Activated naive CD4-positive, alpha-beta T cell treated with anti-CD3 and anti-CD28 coated beads, Interleukin-2, amount 50 U/mL, for 72 hours (primary cell): ENCODE results near the gene ZFP1. TPM values are rescaled to one million over a fixed set of nuclear protein-coding genes. Genes with fewer than 3 reads are reported as not detected.
"Not testable (repeated sequence)": the region's sequence is repeated elsewhere in the genome, so short reads cannot be mapped to it uniquely, and the experiment has no call there.

Experiments used
- ATAC-seq, 2 donors: fragments of 150-1000 bp; cut with Tn5 transposase; 2 replicates each; pipeline ENCODE4 v1.10.0; 2021; ENCODE audit warnings: mild to moderate bottlenecking in 2 of 2, moderate library complexity in 2 of 2
- DNase-seq, 2 donors: peaks; one replicate each; pipeline ENCODE4 v3.0.0; 2021 to 2022; ENCODE audit warnings: low spot score in 2 of 2
- H3K27ac Mint-ChIP-seq, 2 donors: one replicate each; pipeline ENCODE4 v1.8.0; 2022; ENCODE audit warnings: mild to moderate bottlenecking in 2 of 2, mixed read lengths in 2 of 2
- H3K36me3 Mint-ChIP-seq, 2 donors: one replicate each; pipeline ENCODE4 v1.8.0; 2022; ENCODE audit warnings: mixed read lengths in 2 of 2
- H3K9me3 Mint-ChIP-seq, 2 donors: one replicate each; pipeline ENCODE4 v1.8.0; 2022; ENCODE audit warnings: mixed read lengths in 2 of 2
- total RNA-seq, 2 donors: library from RNA; stranded (reverse); gene quantifications; one replicate each; pipeline ENCODE4 v1.2.3, GENCODE V29; 2022

Gene ZFP1
- total RNA-seq, 2 donors from 2014 or later: 13.4 to 13.5 TPM

GRCh38 chr16:75127713-75128415 lies 20.5 kb upstream of the ZFP1 start:
- peaks cover 0 to 15% of the 10 kb centered on the region in 2 donors for H3K36me3 Mint-ChIP-seq
- no peaks in the 10 kb centered on the region for H3K9me3 Mint-ChIP-seq
- H3K27ac Mint-ChIP-seq: no peak overlapping the region
- ATAC-seq: no peak
- DNase-seq: no peak

- not testable (repeated sequence) for ATAC-seq, H3K27ac Mint-ChIP-seq, DNase-seq, H3K9me3 Mint-ChIP-seq
- H3K36me3 Mint-ChIP-seq: peaks cover 0 to 15% of the 10 kb centered on the region in 2 donors
Measured at GRCh38 chr16:75129421-75130149, 18.7 kb upstream of the ZFP1 start.

GRCh38 chr16:75130150-75130771 lies 18.1 kb upstream of the ZFP1 start:
- DNase-seq: no peak
- ATAC-seq: no peak
- Mint-ChIP-seq H3K36me3 (peaks cover 0 to 15% of the 10 kb centered on the region in 2 donors), H3K27ac (no peak overlapping the region), H3K9me3 (no peaks in the 10 kb centered on the region)

GRCh38 chr16:75131081-75131480 lies 17.2 kb upstream of the ZFP1 start:
- no peak overlapping the region for H3K27ac Mint-ChIP-seq
- H3K36me3 Mint-ChIP-seq: peaks cover 0 to 15% of the 10 kb centered on the region in 2 donors
- no peak for DNase-seq
- ATAC-seq: no peak
- H3K9me3 Mint-ChIP-seq: no peaks in the 10 kb centered on the region

GRCh38 chr16:75138233-75138632 lies 10.1 kb upstream of the ZFP1 start:
- no peak for DNase-seq
- H3K36me3 Mint-ChIP-seq: no peaks in the 10 kb centered on the region
- H3K9me3 Mint-ChIP-seq: no peaks in the 10 kb centered on the region
- ATAC-seq: no peak
- no peak overlapping the region for H3K27ac Mint-ChIP-seq

GRCh38 chr16:75138636-75139035 lies 9.7 kb upstream of the ZFP1 start:
- Mint-ChIP-seq H3K9me3 (no peaks in the 10 kb centered on the region), H3K27ac (no peak overlapping the region), H3K36me3 (no peaks in the 10 kb centered on the region)
- DNase-seq (no peak), ATAC-seq (peak in 1 of 2 donors; percentile 56)

- Mint-ChIP-seq H3K9me3 (no peaks in the 10 kb centered on the region), H3K36me3 (no peaks in the 10 kb centered on the region), H3K27ac (no peak overlapping the region)
- DNase-seq (no peak), ATAC-seq (no peak)
Measured at GRCh38 chr16:75139498-75139897, 8.8 kb upstream of the ZFP1 start.

GRCh38 chr16:75143941-75144340 lies 4.4 kb upstream of the ZFP1 start:
- no peaks in the 10 kb centered on the region for H3K9me3 Mint-ChIP-seq
- peaks cover under 1% of the 10 kb centered on the region in 2 donors for H3K36me3 Mint-ChIP-seq
- H3K27ac Mint-ChIP-seq: no peak overlapping the region
- ATAC-seq (no peak), DNase-seq (no peak)

- Mint-ChIP-seq H3K27ac (peak overlapping the region in 1 of 2 donors; percentile 83), H3K36me3 (peaks cover 36 to 39% of the 10 kb centered on the region in 2 donors), H3K9me3 (peaks cover 19 to 26% of the 10 kb centered on the region in 2 donors)
- no peak for DNase-seq
- ATAC-seq: no peak
Measured at GRCh38 chr16:75147968-75148310, 385 bp upstream of the ZFP1 start.

- ATAC-seq: peak in 1 of 2 donors; percentile 11
- DNase-seq: no peak
- peaks cover 22 to 31% of the 10 kb centered on the region in 2 donors for H3K9me3 Mint-ChIP-seq
- H3K27ac Mint-ChIP-seq: peak overlapping the region in 1 of 2 donors; percentile 39
- peaks cover 43 to 70% of the 10 kb centered on the region in 2 donors for H3K36me3 Mint-ChIP-seq
Measured at GRCh38 chr16:75151798-75152197, 3.5 kb downstream of the ZFP1 start.

- ATAC-seq (no peak), DNase-seq (no peak)
- H3K9me3 Mint-ChIP-seq: peaks cover 22 to 31% of the 10 kb centered on the region in 2 donors
- peaks cover 43 to 78% of the 10 kb centered on the region in 2 donors for H3K36me3 Mint-ChIP-seq
- peak overlapping the region; percentile 39 to 57 for H3K27ac Mint-ChIP-seq
Measured at GRCh38 chr16:75152635-75153034, 4.3 kb downstream of the ZFP1 start.

GRCh38 chr16:75160386-75160785 lies 12.1 kb downstream of the ZFP1 start:
- Mint-ChIP-seq H3K9me3 (peaks cover 4 to 8% of the 10 kb centered on the region in 2 donors), H3K27ac (no peak overlapping the region), H3K36me3 (peaks cover 22 to 75% of the 10 kb centered on the region in 2 donors)
- DNase-seq (no peak), ATAC-seq (no peak)

- no peak for ATAC-seq
- no peak overlapping the region for H3K27ac Mint-ChIP-seq
- H3K36me3 Mint-ChIP-seq: peaks cover 88 to 94% of the 10 kb centered on the region in 2 donors
- H3K9me3 Mint-ChIP-seq: peaks cover 40 to 50% of the 10 kb centered on the region in 2 donors
- DNase-seq: no peak
Measured at GRCh38 chr16:75169899-75170405, 21.6 kb downstream of the ZFP1 start.

- no peak overlapping the region for H3K27ac Mint-ChIP-seq
- DNase-seq (no peak), ATAC-seq (no peak)
- H3K36me3 Mint-ChIP-seq: peaks cover 82 to 86% of the 10 kb centered on the region in 2 donors
- H3K9me3 Mint-ChIP-seq: peaks cover 52 to 60% of the 10 kb centered on the region in 2 donors
Measured at GRCh38 chr16:75172578-75172977, 24.3 kb downstream of the ZFP1 start.

GRCh38 chr16:75175074-75175473 lies 26.8 kb downstream of the ZFP1 start:
- ATAC-seq (no peak), DNase-seq (no peak)
- Mint-ChIP-seq H3K27ac (no peak overlapping the region), H3K36me3 (peaks cover 57 to 61% of the 10 kb centered on the region in 2 donors), H3K9me3 (peaks cover 35 to 55% of the 10 kb centered on the region in 2 donors)

GRCh38 chr16:75176926-75177325 lies 28.6 kb downstream of the ZFP1 start:
- H3K27ac Mint-ChIP-seq: no peak overlapping the region
- H3K36me3 Mint-ChIP-seq: peaks cover 41 to 42% of the 10 kb centered on the region in 2 donors
- H3K9me3 Mint-ChIP-seq: peaks cover 33 to 53% of the 10 kb centered on the region in 2 donors
- DNase-seq (no peak), ATAC-seq (no peak)

- H3K36me3 Mint-ChIP-seq: peaks cover 19 to 20% of the 10 kb centered on the region in 2 donors
Measured at GRCh38 chr16:75179208-75179607, 30.9 kb downstream of the ZFP1 start.

More at GRCh38 chr16:75179208-75179607, 30.9 kb downstream of the ZFP1 start:
- no peak for ATAC-seq
- Mint-ChIP-seq H3K27ac (no peak overlapping the region), H3K9me3 (peaks cover 15 to 32% of the 10 kb centered on the region in 2 donors)
- DNase-seq: no peak
